NB4 (cell line): Measurements from ENCODE around the gene IL10.
"Not testable (repeated sequence)": the region's sequence is repeated elsewhere in the genome, so short reads cannot be mapped to it uniquely, and the experiment has no call there.

Experiments
- DNase-seq: peaks from one replicate; pipeline ENCODE4 v3.0.0; 2010; ENCODE audit warnings: low read depth
- H3K4me3 ChIP-seq: one replicate; pipeline ENCODE4 v1.5.1; 2011; ENCODE audit warnings: mild to moderate bottlenecking, low read depth, low read length, moderate library complexity
- CTCF ChIP-seq: IDR thresholded peaks from one replicate; pipeline ENCODE4 v1.5.1; 2012; ENCODE audit warnings: low read depth, low read length
- MAX ChIP-seq: IDR thresholded peaks from 2 replicates; pipeline ENCODE4 v1.6.1; 2011; ENCODE audit warnings: low read depth, low read length
- MYC ChIP-seq: IDR thresholded peaks from 2 replicates; pipeline ENCODE4 v1.6.1; 2011; ENCODE audit warnings: low read depth, low read length
- POLR2A ChIP-seq: IDR thresholded peaks from 2 replicates; pipeline ENCODE4 v1.6.1; 2011; ENCODE audit warnings: mild to moderate bottlenecking; ENCODE audit not compliant: insufficient read length; ENCODE audit errors: extremely low read depth

Gene IL10

GRCh38 chr1:206784471-206784903 is 12.2 kb upstream of the IL10 start:
- TF ChIP-seq CTCF (no peak), MYC (no peak), POLR2A (no peak), MAX (no peak)
- H3K4me3 ChIP-seq = no peak overlapping the region
- DNase-seq = no peak

GRCh38 chr1:206783506-206783905 is 11.2 kb upstream of the IL10 start:
- DNase-seq = no peak
- TF ChIP-seq CTCF (no peak), MAX (no peak), MYC (no peak), POLR2A (no peak)
- H3K4me3 ChIP-seq = no peak overlapping the region

- no peak overlapping the region for H3K4me3 ChIP-seq
- peak; percentile 95 for DNase-seq
- TF ChIP-seq MYC (peak; percentile 33; the same call in 1 of the 2 replicates), MAX (0 out of 2 replicates have a peak, but pooled peaks have one; percentile 42), CTCF (no peak)
Measured at GRCh38 chr1:206782448-206782847, 10.2 kb upstream of the IL10 start.

- TF ChIP-seq CTCF (no peak), MYC (no peak), POLR2A (no peak), MAX (no peak)
- DNase-seq = no peak
- no peak overlapping the region for H3K4me3 ChIP-seq
Measured at GRCh38 chr1:206779638-206780037, 7.3 kb upstream of the IL10 start.

- not testable (repeated sequence) for H3K4me3 ChIP-seq, DNase-seq
Measured at GRCh38 chr1:206778911-206779310, 6.6 kb upstream of the IL10 start.

- DNase-seq = no peak
- no peak overlapping the region for H3K4me3 ChIP-seq
- no peak for TF ChIP-seq MAX
- no peak for TF ChIP-seq MYC
- no peak for TF ChIP-seq CTCF
- no peak for TF ChIP-seq POLR2A
Measured at GRCh38 chr1:206778031-206778430, 5.7 kb upstream of the IL10 start.
